Thoracic aorta (tissue), 2 donors: ENCODE measurements around the gene MRPS9. TPM values are rescaled to one million over a fixed set of nuclear protein-coding genes. Genes with fewer than 3 reads are reported as not detected.

Source experiments
- ATAC-seq: fragments of 150-250 bp; one replicate; pipeline ENCODE4 v1.8.0; 2017; ENCODE audit warnings: low read depth; ENCODE audit not compliant: insufficient number of reproducible peaks, low FRiP score
- DNase-seq: peaks from one replicate; pipeline ENCODE4 v3.0.0-alpha.2; 2020; ENCODE audit warnings: low spot score
- H3K27ac ChIP-seq, 2 donors: fragments of 200-600 bp; sonication (generic); 1 replicate in 1 of 2; 2 replicates in 1 of 2; pipeline ENCODE4 v1.5.1; 2016; ENCODE audit warnings: mild to moderate bottlenecking in 2 of 2, moderate library complexity in 2 of 2
- H3K27me3 ChIP-seq: fragments of 200-600 bp; sonication (generic); replicated peaks from 2 replicates; pipeline ENCODE4 v1.6.0; 2016; ENCODE audit warnings: mild to moderate bottlenecking; ENCODE audit not compliant: insufficient read depth
- H3K36me3 ChIP-seq: fragments of 200-600 bp; sonication (generic); one replicate; pipeline ENCODE4 v1.5.1; 2016
- H3K4me1 ChIP-seq, 2 donors: fragments of 200-600 bp; sonication (generic); 1 replicate in 1 of 2; 2 replicates in 1 of 2; pipeline versions ENCODE4 v1.5.1 to v1.6.0; 2016; ENCODE audit warnings: low read depth in 2 of 2, mild to moderate bottlenecking in 1 of 2; ENCODE audit not compliant: control insufficient read depth in 1 of 2
- H3K4me3 ChIP-seq: fragments of 200-600 bp; sonication (generic); 2 replicates; pipeline ENCODE4 v1.5.1; 2016; ENCODE audit warnings: mild to moderate bottlenecking
- H3K9me3 ChIP-seq: fragments of 200-600 bp; sonication (generic); 2 replicates; pipeline ENCODE4 v1.5.1; 2016
- total RNA-seq, 2 donors: library from RNA; depleted of rRNA; stranded (reverse); fragments of >200 nt; gene quantifications; one replicate each; pipeline versions ENCODE4 v1.1.0 to v1.2.3, GENCODE V29; 2016
- TF ChIP-seq, protein P1 (sequence below): fragments of 200-600 bp; sonication (generic); IDR thresholded peaks from one replicate; pipeline ENCODE4 v1.5.1; 2019; ENCODE audit warnings: antibody characterized with exemption

The MRPS9 gene
- total RNA-seq, 2 donors from 2014 or later = 6.5 to 18.0 TPM

DNA sequence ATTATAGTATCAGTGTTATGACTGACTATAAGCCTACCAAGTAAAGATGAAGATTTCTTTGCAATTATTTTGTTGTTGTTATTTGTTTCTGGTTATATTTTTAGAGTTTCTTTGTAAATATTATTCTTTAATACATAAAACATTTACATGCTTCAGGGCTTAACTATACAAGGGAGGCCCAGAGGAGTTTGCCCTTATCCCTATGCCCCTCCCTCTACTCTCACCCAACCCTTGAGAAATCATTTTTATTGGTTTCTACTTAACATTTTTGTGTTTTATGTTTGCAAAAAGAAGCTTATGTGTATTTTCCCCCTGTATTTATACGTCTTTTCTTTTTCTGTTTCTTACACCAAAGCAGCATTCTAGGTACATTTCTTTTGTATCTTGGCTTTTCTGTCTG lies 30.5 kb downstream of the MRPS9 start:
- no peak for ATAC-seq
- no peaks in the 10 kb centered on the region for H3K27me3 ChIP-seq
- H3K27ac ChIP-seq = no peak overlapping the region

DNA sequence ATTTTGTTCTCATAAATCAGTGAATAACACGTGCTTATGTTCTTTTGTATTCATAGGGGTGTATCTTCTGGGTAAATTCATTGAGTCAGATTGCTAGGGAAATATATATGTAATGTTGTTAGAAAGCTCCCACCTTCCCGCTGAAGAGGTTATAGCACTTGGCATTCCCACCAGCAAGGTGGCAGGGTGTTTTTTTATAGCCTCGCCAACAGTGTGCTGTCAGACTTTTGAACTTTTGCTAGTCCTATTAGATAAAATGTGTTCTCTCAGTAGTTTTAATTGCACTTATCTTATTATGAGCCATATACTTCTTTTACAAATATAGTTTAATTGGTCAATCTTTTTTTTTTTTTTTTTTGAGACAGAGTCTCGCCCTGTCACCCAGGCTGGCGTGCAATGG lies 31.0 kb downstream of the MRPS9 start:
- H3K27ac ChIP-seq = no peak overlapping the region
- no peak overlapping the region for H3K4me3 ChIP-seq
- TF ChIP-seq, protein P1, sequence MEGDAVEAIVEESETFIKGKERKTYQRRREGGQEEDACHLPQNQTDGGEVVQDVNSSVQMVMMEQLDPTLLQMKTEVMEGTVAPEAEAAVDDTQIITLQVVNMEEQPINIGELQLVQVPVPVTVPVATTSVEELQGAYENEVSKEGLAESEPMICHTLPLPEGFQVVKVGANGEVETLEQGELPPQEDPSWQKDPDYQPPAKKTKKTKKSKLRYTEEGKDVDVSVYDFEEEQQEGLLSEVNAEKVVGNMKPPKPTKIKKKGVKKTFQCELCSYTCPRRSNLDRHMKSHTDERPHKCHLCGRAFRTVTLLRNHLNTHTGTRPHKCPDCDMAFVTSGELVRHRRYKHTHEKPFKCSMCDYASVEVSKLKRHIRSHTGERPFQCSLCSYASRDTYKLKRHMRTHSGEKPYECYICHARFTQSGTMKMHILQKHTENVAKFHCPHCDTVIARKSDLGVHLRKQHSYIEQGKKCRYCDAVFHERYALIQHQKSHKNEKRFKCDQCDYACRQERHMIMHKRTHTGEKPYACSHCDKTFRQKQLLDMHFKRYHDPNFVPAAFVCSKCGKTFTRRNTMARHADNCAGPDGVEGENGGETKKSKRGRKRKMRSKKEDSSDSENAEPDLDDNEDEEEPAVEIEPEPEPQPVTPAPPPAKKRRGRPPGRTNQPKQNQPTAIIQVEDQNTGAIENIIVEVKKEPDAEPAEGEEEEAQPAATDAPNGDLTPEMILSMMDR = no peak
- ATAC-seq (no peak), DNase-seq (no peak)
- no peaks in the 10 kb centered on the region for H3K27me3 ChIP-seq
- peaks cover 5% of the 10 kb centered on the region for H3K36me3 ChIP-seq
- H3K9me3 ChIP-seq = no peaks in the 10 kb centered on the region
- H3K4me1 ChIP-seq = no peaks in the 10 kb centered on the region

More for the DNA sequence above, 30.5 kb downstream of the MRPS9 start:
- TF ChIP-seq, protein P1 = no peak
- Histone ChIP-seq H3K4me3 (no peak overlapping the region), H3K36me3 (peaks cover 5% of the 10 kb centered on the region), H3K4me1 (no peaks in the 10 kb centered on the region), H3K9me3 (no peaks in the 10 kb centered on the region)
- no peak for DNase-seq

DNA sequence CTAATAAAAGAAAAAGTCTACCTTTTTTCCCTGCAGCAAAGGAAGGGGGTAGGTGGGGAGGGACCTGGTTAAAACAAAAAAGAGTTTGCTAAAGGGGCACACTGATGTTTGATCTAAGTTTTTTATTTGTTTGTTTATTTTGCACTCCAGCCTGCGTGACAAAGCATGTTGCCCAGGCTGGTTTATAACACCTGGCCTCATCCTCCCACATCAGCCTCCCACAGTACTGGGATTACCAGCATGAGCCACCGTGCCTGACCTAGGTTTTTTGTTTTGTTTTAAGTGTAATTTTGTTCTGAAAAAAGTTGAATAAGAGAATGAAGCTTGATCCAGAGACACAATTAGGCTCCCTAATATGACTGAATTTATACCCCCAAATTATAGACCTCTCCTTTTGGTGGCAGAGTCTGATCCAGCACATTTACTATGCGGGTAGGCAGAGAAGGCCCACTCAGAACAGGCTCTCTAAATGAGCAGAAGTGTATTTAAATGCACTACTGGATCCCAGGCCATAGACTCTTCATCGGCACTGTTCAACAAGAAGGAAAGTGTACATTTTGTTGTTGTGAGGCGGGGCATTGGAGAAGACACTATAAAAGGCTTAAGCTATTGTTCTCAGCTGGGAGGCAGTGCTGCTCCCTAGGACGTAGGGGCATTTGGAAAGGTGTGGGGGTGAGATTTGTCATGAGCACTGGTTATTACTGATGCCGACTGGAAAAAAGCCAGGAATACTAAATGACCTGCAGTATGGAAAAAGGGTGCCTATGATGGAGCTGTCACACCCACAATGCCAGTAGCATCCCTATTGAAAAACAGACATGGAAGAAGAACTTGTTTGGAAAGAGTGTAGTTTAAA lies 32.4 kb downstream of the MRPS9 start:
- ATAC-seq (no peak), DNase-seq (no peak)
- TF ChIP-seq, protein P1 = no peak

DNA sequence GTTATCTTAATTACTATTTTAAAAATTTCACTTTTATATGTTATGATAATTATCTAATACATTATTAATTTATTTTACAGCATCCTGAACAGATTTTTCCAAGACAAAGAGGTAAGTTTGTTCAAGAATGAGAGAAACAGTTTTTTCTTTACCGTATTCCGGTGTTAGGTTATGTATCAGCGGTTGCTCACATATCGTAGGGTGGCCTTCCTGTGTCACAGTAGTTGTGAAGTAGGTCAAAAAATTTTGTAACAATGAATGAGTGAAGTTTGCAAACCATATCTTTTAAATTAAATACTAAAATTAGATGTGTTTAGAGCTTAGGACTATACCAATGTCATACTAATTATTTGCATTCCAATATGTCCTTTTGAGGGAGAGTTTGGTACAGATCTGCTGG lies 33.5 kb downstream of the MRPS9 start:
- Histone ChIP-seq H3K27me3 (no peaks in the 10 kb centered on the region), H3K27ac (no peak overlapping the region), H3K9me3 (no peaks in the 10 kb centered on the region), H3K4me3 (no peak overlapping the region), H3K4me1 (no peaks in the 10 kb centered on the region), H3K36me3 (peaks cover 5% of the 10 kb centered on the region)
- ATAC-seq (no peak), DNase-seq (no peak)
- TF ChIP-seq, protein P1 = no peak

More for the DNA sequence above, 32.4 kb downstream of the MRPS9 start:
- H3K27ac ChIP-seq = no peak overlapping the region
- H3K4me1 ChIP-seq = no peaks in the 10 kb centered on the region
- peaks cover 5% of the 10 kb centered on the region for H3K36me3 ChIP-seq
- H3K4me3 ChIP-seq = no peak overlapping the region
- H3K27me3 ChIP-seq = no peaks in the 10 kb centered on the region
- H3K9me3 ChIP-seq = no peaks in the 10 kb centered on the region

DNA sequence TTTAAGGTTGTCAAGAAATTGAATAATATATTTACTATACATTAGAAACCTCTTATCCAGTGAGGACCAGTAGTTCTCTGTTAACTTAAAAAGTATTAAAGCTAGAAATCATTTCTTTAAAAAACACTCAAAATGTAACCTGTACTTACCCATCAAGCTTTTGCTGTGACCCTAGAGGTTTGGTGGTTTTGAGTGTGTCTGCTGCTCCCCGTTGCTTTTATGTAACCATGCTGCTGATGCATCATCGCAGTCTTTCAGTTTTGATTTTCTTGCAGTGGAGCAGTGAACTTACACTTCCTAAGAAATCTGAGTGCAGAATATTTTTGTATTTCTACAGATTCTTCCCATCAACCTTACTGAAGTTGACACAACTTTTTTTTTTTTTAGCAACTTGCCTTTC lies 34.2 kb downstream of the MRPS9 start:
- Histone ChIP-seq H3K36me3 (peaks cover 5% of the 10 kb centered on the region), H3K27me3 (no peaks in the 10 kb centered on the region), H3K4me1 (no peaks in the 10 kb centered on the region), H3K4me3 (no peak overlapping the region), H3K27ac (no peak overlapping the region), H3K9me3 (no peaks in the 10 kb centered on the region)
- ATAC-seq (no peak), DNase-seq (no peak)
- TF ChIP-seq, protein P1 = no peak
